T-helper 1 cell treated with Interleukin-12 subunit alpha and Interleukin-12 subunit beta and Interleukin-4 antibody, amounts not matched to agents 30 ng/mL and 1 ng/mL, for 36 hours (primary cell): ENCODE measurements around the gene IL26. TPM values are rescaled to one million over a fixed set of nuclear protein-coding genes. Genes with fewer than 3 reads are reported as not detected.
"Not testable (repeated sequence)": the region's sequence is repeated elsewhere in the genome, so short reads cannot be mapped to it uniquely, and the experiment has no call there.

Experiments used
- intact Hi-C: fragments of 100-400 bp; cut with micrococcal nuclease; formaldehyde crosslinking; loops from one replicate; pipeline ENCODE4 v1.15.1; 2024
- total RNA-seq: library from RNA; stranded (reverse); gene quantifications from 2 replicates; pipeline ENCODE4 v1.2.3, GENCODE V29; 2022

The IL26 gene
- total RNA-seq, 1 donor from 2014 or later, result 6.6 TPM

GRCh38 chr12:68242777-68243176, 17.2 kb upstream of the IL26 start:
- intact Hi-C loops, result loop anchor here (5.0 to 10.0 kb wide), 3 partner anchors 130 to 978 kb away; partner anchors contain the start of genes CAND1 and SLC35E3

- intact Hi-C loops, result loop anchor here (1.0 to 10.0 kb wide), 18 partner anchors 10 to 976 kb away; partner anchors contain the start of genes CAND1, MDM1, NUP107 and RAP1B
These were observed 15.4 kb upstream of the IL26 start for GRCh38 chr12:68240975-68241374.

GRCh38 chr12:68240079-68240478, 14.5 kb upstream of the IL26 start:
- intact Hi-C loops, result loop anchor here (2.0 to 10.0 kb wide), 9 partner anchors 65 to 975 kb away; partner anchors contain the start of genes CAND1, NUP107, RAP1B and SLC35E3

GRCh38 chr12:68239309-68239982, 13.8 kb upstream of the IL26 start:
- intact Hi-C loops, result no loop called here

GRCh38 chr12:68237619-68238018, 12.0 kb upstream of the IL26 start:
- intact Hi-C loops, result no loop called here

- intact Hi-C loops, result no loop called here
These were observed 11.5 kb upstream of the IL26 start for GRCh38 chr12:68237078-68237477.

GRCh38 chr12:68236421-68237059, 10.9 kb upstream of the IL26 start:
- intact Hi-C loops, result loop anchor here (1.0 kb wide), 3 partner anchors 13 to 96 kb away; partner anchors contain the start of gene MDM1

GRCh38 chr12:68235576-68235975, 10.0 kb upstream of the IL26 start:
- intact Hi-C loops, result no loop called here

GRCh38 chr12:68234140-68234539, 8.5 kb upstream of the IL26 start:
- intact Hi-C loops, result no loop called here

GRCh38 chr12:68233498-68233897, 7.9 kb upstream of the IL26 start:
- intact Hi-C loops, result no loop called here

- intact Hi-C loops, result loop anchor here (1.0 kb wide), 2 partner anchors 10 to 28 kb away; no protein-coding TSS in a partner anchor
These were observed 6.1 kb upstream of the IL26 start for GRCh38 chr12:68231691-68232090.

GRCh38 chr12:68231229-68231628, 5.6 kb upstream of the IL26 start:
- intact Hi-C loops, result loop anchor here (1.0 kb wide), 2 partner anchors 10 to 28 kb away; no protein-coding TSS in a partner anchor

GRCh38 chr12:68229956-68230355, 4.3 kb upstream of the IL26 start:
- intact Hi-C loops, result loop anchor here (10.0 kb wide), 2 partner anchors 455 to 575 kb away; partner anchors contain the start of genes MDM2 and NUP107

GRCh38 chr12:68227356-68227755, 1.7 kb upstream of the IL26 start:
- intact Hi-C loops, result loop anchor here (10.0 kb wide), 2 partner anchors 457 to 577 kb away; partner anchors contain the start of genes MDM2 and NUP107

- intact Hi-C loops, result loop anchor here (5.0 to 10.0 kb wide), 4 partner anchors 108 to 580 kb away; partner anchors contain the start of genes MDM1, MDM2, NUP107 and RAP1B
These were observed 861 bp downstream of the IL26 start for GRCh38 chr12:68224613-68225285.

GRCh38 chr12:68223067-68223747, 2.4 kb downstream of the IL26 start:
- intact Hi-C loops, result loop anchor here (1.0 to 10.0 kb wide), 16 partner anchors 13 to 868 kb away; partner anchors contain the start of genes IFNG, MDM1, MDM2 and NUP107

- intact Hi-C loops, result loop anchor here (2.0 to 10.0 kb wide), 8 partner anchors 36 to 868 kb away; partner anchors contain the start of genes MDM1, MDM2, NUP107 and RAP1B
These were observed 3.3 kb downstream of the IL26 start for GRCh38 chr12:68222326-68222725.

- intact Hi-C loops, result loop anchor here (5.0 to 10.0 kb wide), 4 partner anchors 111 to 583 kb away; partner anchors contain the start of genes MDM1, MDM2, NUP107 and RAP1B
These were observed 4.1 kb downstream of the IL26 start for GRCh38 chr12:68221497-68221896.

- intact Hi-C loops, result no loop called here
These were observed 14.7 kb downstream of the IL26 start for GRCh38 chr12:68210875-68211274.

GRCh38 chr12:68209048-68209728, 16.4 kb downstream of the IL26 start:
- intact Hi-C loops, result not testable (repeated sequence)
